Body of pancreas (tissue), 4 donors: ENCODE results near the gene MET.

Source experiments
- CTCF ChIP-seq, 7 experiments: fragments of 450-650 bp in 4 of 7; fragments of 200-600 bp in 3 of 7; sonication (generic) in 3 of 7; IDR thresholded peaks; one replicate each; pipeline ENCODE4 v1.5.1; 2016 to 2019; ENCODE audit warnings: antibody characterized with exemption in 7 of 7
- POLR2A ChIP-seq, 3 donors: fragments of 450-650 bp; IDR thresholded peaks; one replicate each; pipeline ENCODE4 v1.6.1; 2016; ENCODE audit warnings: antibody characterized with exemption in 3 of 3, mild to moderate bottlenecking in 2 of 3

DNA sequence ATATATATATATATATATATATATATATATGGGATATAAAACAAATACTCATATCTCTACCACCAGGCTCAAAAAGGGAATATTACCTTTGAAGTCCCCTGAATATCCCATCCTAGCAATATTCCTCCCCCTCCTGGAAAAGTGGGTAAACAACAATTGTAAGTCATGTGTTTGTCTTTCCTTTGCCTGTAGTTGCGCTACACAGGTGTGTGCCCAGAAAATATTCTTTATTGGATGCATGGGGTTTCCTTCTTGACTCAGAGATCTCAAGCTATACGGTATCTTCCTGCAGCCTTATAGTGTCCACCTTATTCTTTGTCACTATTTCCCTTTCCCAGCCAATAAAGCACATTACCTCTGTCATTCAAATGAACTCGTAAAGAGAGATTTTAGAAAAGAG lies 54.2 kb downstream of the MET start:
- TF ChIP-seq POLR2A (IDR thresholded peaks at IDR 0.05): no peak
- no peak for TF ChIP-seq CTCF (IDR thresholded peaks at IDR 0.05)
